GM23338 (cell line): ENCODE measurements around the gene DOCK6. TPM values are rescaled to one million over a fixed set of nuclear protein-coding genes. Genes with fewer than 3 reads are reported as not detected.

Source experiments
- ATAC-seq: fragments of 200-7000 bp; cut with Tn5 transposase; 3 replicates; pipeline ENCODE4 v1.9.1; 2020
- DNase-seq: peaks from one replicate; pipeline ENCODE4 v3.0.0-alpha.2; 2015; ENCODE audit warnings: low spot score
- H2AFZ ChIP-seq: fragments of 200-600 bp; sonication (generic); 2 replicates; pipeline ENCODE4 v1.8.0; 2016; ENCODE audit warnings: antibody characterized with exemption, mild to moderate bottlenecking, moderate library complexity
- H3F3A ChIP-seq: fragments of 200-600 bp; sonication (generic); replicated peaks from 2 replicates; pipeline ENCODE4 v1.8.0; 2017; ENCODE audit warnings: antibody characterized with exemption, mixed run types, low read depth
- H3K27ac ChIP-seq: fragments of 200-600 bp; sonication (generic); 2 replicates; pipeline ENCODE4 v1.6.1; 2016; ENCODE audit warnings: low read depth
- H3K27me3 ChIP-seq: fragments of 200-600 bp; sonication (generic); 2 replicates; pipeline ENCODE4 v1.8.0; 2016; ENCODE audit warnings: mild to moderate bottlenecking, mixed run types, moderate library complexity; ENCODE audit not compliant: insufficient read depth
- H3K36me3 ChIP-seq: fragments of 200-600 bp; sonication (generic); 2 replicates; pipeline ENCODE4 v1.8.0; 2016; ENCODE audit warnings: mild to moderate bottlenecking; ENCODE audit not compliant: insufficient read depth
- H3K4me1 ChIP-seq: fragments of 200-600 bp; sonication (generic); 2 replicates; pipeline ENCODE4 v1.8.0; 2016; ENCODE audit warnings: mild to moderate bottlenecking, moderate library complexity; ENCODE audit not compliant: insufficient read depth
- H3K4me2 ChIP-seq: fragments of 200-600 bp; sonication (generic); 2 replicates; pipeline ENCODE4 v1.7.1; 2017; ENCODE audit warnings: mixed run types
- H3K4me3 ChIP-seq: fragments of 200-600 bp; sonication (generic); 2 replicates; pipeline ENCODE4 v1.6.1; 2016; ENCODE audit warnings: mixed run types
- H3K79me2 ChIP-seq: fragments of 200-600 bp; sonication (generic); replicated peaks from 2 replicates; pipeline ENCODE4 v1.8.0; 2017; ENCODE audit warnings: mild to moderate bottlenecking; ENCODE audit not compliant: insufficient read depth
- H3K9me2 ChIP-seq: fragments of 200-600 bp; sonication (generic); 2 replicates; pipeline ENCODE4 v1.8.0; 2017; ENCODE audit not compliant: insufficient read depth
- H4K20me1 ChIP-seq: fragments of 200-600 bp; sonication (generic); replicated peaks from 2 replicates; pipeline ENCODE4 v1.8.0; 2017; ENCODE audit warnings: mild to moderate bottlenecking; ENCODE audit not compliant: insufficient read depth
- H3K27ac Mint-ChIP-seq: 2 replicates; pipeline ENCODE4 v1.8.0; 2020; ENCODE audit warnings: inconsistent platforms, mild to moderate bottlenecking, moderate library complexity, mixed read lengths
- H3K27me3 Mint-ChIP-seq: 3 replicates; pipeline ENCODE4 v1.8.0; 2022; ENCODE audit warnings: low read depth, mild to moderate bottlenecking, moderate library complexity, mixed read lengths, inconsistent platforms; ENCODE audit not compliant: insufficient read depth, poor library complexity
- H3K36me3 Mint-ChIP-seq: 3 replicates; pipeline ENCODE4 v1.8.0; 2021; ENCODE audit warnings: low read depth, mild to moderate bottlenecking, inconsistent platforms, moderate library complexity, mixed read lengths
- H3K4me1 Mint-ChIP-seq: 3 replicates; pipeline ENCODE4 v1.8.0; 2020; ENCODE audit warnings: mild to moderate bottlenecking, inconsistent platforms, mixed read lengths
- H3K4me3 Mint-ChIP-seq: 3 replicates; pipeline ENCODE4 v1.8.0; 2021; ENCODE audit warnings: moderate library complexity, mild to moderate bottlenecking, inconsistent platforms, mixed read lengths
- H3K9me3 Mint-ChIP-seq: 3 replicates; pipeline ENCODE4 v1.8.0; 2020; ENCODE audit warnings: moderate library complexity, mild to moderate bottlenecking, inconsistent platforms, mixed read lengths
- EZH2 ChIP-seq: fragments of 200-600 bp; sonication (generic); IDR thresholded peaks from one replicate; pipeline ENCODE4 v1.8.0; 2017; ENCODE audit warnings: antibody characterized with exemption, mild to moderate bottlenecking, low read depth; ENCODE audit not compliant: unreplicated experiment
- EZH2phosphoT487 ChIP-seq: fragments of 200-600 bp; sonication (generic); IDR thresholded peaks from one replicate; pipeline ENCODE4 v1.8.1; 2018; ENCODE audit warnings: antibody characterized with exemption; ENCODE audit not compliant: unreplicated experiment
- JUNB ChIP-seq: IDR thresholded peaks from one replicate; pipeline ENCODE4 v1.6.1; 2016; ENCODE audit warnings: antibody characterized with exemption; ENCODE audit not compliant: unreplicated experiment
- NANOG ChIP-seq: IDR thresholded peaks from 2 replicates; pipeline ENCODE4 v1.6.1; 2016; ENCODE audit warnings: antibody characterized with exemption, borderline replicate concordance
- polyA plus RNA-seq: library from polyadenylated mRNA; unstranded; fragments of >200 nt; fragmentation: Nextera tagmentation; extraction: Ambion mirVana; gene quantifications from 2 replicates; pipeline ENCODE4 v1.2.1, GENCODE V29; 2016
- total RNA-seq: library from RNA; depleted of rRNA; stranded (reverse); fragments of >200 nt; shearing (Covaris generic); gene quantifications from 2 replicates; pipeline ENCODE4 v1.2.3, GENCODE V29; 2014
- TF ChIP-seq, protein P1 (sequence below): fragments of 250-450 bp; sonication (Bioruptor Pico); IDR thresholded peaks from 2 replicates; pipeline ENCODE4 v1.5.0; 2020; ENCODE audit warnings: mild to moderate bottlenecking, moderate library complexity

DOCK6 gene
- total and polyA plus RNA-seq, 2 experiments from 2014 or later = 34.6 to 49.0 TPM

DNA sequence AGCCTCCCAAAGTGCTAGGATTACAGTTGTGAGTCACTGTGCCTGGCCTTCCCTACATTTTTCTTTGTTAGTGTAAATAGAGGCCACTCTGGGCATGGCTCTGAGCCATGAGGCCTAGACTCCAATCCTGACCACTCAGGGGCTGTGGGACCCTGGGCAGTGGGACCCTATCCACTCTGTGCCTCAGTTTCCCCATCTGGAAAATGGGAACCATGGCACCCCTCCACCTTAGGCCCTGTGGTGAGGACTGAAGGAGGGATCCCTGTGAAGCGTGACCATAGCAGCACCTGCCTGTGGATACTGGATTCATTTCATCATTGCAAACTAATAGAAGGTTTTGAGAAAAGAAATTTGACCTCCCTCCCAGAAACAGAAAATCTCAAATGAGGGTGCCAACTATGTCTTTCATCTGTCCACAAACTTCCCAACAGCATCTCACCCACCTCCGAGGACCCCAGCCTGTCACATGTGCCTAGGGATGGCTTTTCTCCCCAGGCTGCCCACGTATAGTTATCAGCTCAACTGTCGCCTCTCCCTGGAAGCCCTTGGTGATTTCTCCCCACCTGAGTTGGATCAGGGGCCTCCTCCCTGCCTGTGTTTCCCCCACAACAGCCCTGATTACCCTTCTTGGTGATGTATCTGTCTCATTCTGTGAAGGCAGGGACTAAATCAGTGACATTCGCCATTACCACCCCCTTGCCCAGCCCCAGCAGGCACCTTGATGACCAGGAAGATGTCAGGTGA, 17.3 kb downstream of the DOCK6 start:
- Histone ChIP-seq H3K9me2 (no peaks in the 10 kb centered on the region), H4K20me1 (no peaks in the 10 kb centered on the region; the same call in 1 of the 2 replicates), H3K27me3 (no peaks in the 10 kb centered on the region), H3K36me3 (peaks cover 6% of the 10 kb centered on the region; the same call in 1 of the 2 replicates), H3K27ac (no peak overlapping the region), H2AFZ (no peak overlapping the region), H3F3A (0 out of 2 replicates have a peak, but pooled peaks cover 3% of the 10 kb centered on the region), H3K79me2 (no peaks in the 10 kb centered on the region), H3K4me3 (no peak overlapping the region), H3K4me1 (no peaks in the 10 kb centered on the region), H3K4me2 (no peak overlapping the region)
- no peak overlapping the region for H3K27ac Mint-ChIP-seq
- H3K9me3 Mint-ChIP-seq = no peaks in the 10 kb centered on the region
- no peak overlapping the region for H3K4me3 Mint-ChIP-seq
- DNase-seq (no peak), ATAC-seq (no peak)
- H3K4me1 Mint-ChIP-seq = 0 out of 3 replicates have a peak, but pooled peaks cover 4% of the 10 kb centered on the region
- peaks cover 34% of the 10 kb centered on the region for H3K36me3 Mint-ChIP-seq
- TF ChIP-seq JUNB = no peak
- TF ChIP-seq EZH2 = no peak
- TF ChIP-seq NANOG = no peak
- TF ChIP-seq, protein P1, sequence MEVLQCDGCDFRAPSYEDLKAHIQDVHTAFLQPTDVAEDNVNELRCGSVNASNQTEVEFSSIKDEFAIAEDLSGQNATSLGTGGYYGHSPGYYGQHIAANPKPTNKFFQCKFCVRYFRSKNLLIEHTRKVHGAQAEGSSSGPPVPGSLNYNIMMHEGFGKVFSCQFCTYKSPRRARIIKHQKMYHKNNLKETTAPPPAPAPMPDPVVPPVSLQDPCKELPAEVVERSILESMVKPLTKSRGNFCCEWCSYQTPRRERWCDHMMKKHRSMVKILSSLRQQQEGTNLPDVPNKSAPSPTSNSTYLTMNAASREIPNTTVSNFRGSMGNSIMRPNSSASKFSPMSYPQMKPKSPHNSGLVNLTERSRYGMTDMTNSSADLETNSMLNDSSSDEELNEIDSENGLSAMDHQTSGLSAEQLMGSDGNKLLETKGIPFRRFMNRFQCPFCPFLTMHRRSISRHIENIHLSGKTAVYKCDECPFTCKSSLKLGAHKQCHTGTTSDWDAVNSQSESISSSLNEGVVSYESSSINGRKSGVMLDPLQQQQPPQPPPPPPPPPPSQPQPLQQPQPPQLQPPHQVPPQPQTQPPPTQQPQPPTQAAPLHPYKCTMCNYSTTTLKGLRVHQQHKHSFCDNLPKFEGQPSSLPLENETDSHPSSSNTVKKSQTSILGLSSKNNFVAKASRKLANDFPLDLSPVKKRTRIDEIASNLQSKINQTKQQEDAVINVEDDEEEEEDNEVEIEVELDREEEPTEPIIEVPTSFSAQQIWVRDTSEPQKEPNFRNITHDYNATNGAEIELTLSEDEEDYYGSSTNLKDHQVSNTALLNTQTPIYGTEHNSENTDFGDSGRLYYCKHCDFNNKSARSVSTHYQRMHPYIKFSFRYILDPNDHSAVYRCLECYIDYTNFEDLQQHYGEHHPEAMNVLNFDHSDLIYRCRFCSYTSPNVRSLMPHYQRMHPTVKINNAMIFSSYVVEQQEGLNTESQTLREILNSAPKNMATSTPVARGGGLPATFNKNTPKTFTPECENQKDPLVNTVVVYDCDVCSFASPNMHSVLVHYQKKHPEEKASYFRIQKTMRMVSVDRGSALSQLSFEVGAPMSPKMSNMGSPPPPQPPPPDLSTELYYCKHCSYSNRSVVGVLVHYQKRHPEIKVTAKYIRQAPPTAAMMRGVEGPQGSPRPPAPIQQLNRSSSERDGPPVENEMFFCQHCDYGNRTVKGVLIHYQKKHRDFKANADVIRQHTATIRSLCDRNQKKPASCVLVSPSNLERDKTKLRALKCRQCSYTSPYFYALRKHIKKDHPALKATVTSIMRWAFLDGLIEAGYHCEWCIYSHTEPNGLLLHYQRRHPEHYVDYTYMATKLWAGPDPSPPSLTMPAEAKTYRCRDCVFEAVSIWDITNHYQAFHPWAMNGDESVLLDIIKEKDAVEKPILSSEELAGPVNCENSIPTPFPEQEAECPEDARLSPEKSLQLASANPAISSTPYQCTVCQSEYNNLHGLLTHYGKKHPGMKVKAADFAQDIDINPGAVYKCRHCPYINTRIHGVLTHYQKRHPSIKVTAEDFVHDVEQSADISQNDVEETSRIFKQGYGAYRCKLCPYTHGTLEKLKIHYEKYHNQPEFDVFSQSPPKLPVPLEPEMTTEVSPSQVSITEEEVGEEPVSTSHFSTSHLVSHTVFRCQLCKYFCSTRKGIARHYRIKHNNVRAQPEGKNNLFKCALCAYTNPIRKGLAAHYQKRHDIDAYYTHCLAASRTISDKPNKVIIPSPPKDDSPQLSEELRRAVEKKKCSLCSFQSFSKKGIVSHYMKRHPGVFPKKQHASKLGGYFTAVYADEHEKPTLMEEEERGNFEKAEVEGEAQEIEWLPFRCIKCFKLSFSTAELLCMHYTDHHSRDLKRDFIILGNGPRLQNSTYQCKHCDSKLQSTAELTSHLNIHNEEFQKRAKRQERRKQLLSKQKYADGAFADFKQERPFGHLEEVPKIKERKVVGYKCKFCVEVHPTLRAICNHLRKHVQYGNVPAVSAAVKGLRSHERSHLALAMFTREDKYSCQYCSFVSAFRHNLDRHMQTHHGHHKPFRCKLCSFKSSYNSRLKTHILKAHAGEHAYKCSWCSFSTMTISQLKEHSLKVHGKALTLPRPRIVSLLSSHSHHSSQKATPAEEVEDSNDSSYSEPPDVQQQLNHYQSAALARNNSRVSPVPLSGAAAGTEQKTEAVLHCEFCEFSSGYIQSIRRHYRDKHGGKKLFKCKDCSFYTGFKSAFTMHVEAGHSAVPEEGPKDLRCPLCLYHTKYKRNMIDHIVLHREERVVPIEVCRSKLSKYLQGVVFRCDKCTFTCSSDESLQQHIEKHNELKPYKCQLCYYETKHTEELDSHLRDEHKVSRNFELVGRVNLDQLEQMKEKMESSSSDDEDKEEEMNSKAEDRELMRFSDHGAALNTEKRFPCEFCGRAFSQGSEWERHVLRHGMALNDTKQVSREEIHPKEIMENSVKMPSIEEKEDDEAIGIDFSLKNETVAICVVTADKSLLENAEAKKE (CRISPR knock-in tag) = no peak
- no peak for TF ChIP-seq EZH2phosphoT487
- H3K27me3 Mint-ChIP-seq = peaks cover 10% of the 10 kb centered on the region
